Stimulated activated CD4-positive, alpha-beta T cell treated with anti-CD3 and anti-CD28 coated beads, Interleukin-12 subunit alpha, Interleukin-12 subunit beta, amount 100 ng/mL, for 24 hours (primary cell): ENCODE results near the gene OR6Q1.

Source experiments
- DNase-seq, 2 experiments: peaks; one replicate each; pipeline ENCODE4 v3.0.0-alpha.2; 2020; ENCODE audit warnings: low read depth in 2 of 2

The OR6Q1 gene

GRCh38 chr11:58058276-58059006, 27.7 kb downstream of the OR6Q1 start:
- no peak for DNase-seq

GRCh38 chr11:58059007-58059350, 28.2 kb downstream of the OR6Q1 start:
- DNase-seq = no peak

GRCh38 chr11:58060535-58060934, 29.8 kb downstream of the OR6Q1 start:
- no peak for DNase-seq

GRCh38 chr11:58060939-58061672, 30.4 kb downstream of the OR6Q1 start:
- no peak for DNase-seq

- DNase-seq = no peak
Measured at GRCh38 chr11:58061813-58062212, 31.1 kb downstream of the OR6Q1 start.

- DNase-seq = no peak
Measured at GRCh38 chr11:58067685-58068084, 36.9 kb downstream of the OR6Q1 start.

GRCh38 chr11:58068655-58069054, 37.9 kb downstream of the OR6Q1 start:
- no peak for DNase-seq

- no peak for DNase-seq
Measured at GRCh38 chr11:58070585-58070984, 39.8 kb downstream of the OR6Q1 start.

GRCh38 chr11:58075781-58076180, 45.0 kb downstream of the OR6Q1 start:
- no peak for DNase-seq
